Hematopoietic multipotent progenitor cell (in vitro differentiated cells): ENCODE results near the gene DCDC2B. TPM values are rescaled to one million over a fixed set of nuclear protein-coding genes. Genes with fewer than 3 reads are reported as not detected.
A peak's percentile ranks its signal among the peaks of the same experiment; 100 is the strongest.
"Not testable (repeated sequence)": the region's sequence is repeated elsewhere in the genome, so short reads cannot be mapped to it uniquely, and the experiment has no call there.

Experiments used
- DNase-seq, 3 donors: peaks; one replicate each; pipeline ENCODE4 v3.0.0-alpha.2; 2011 to 2015; ENCODE audit warnings: low read depth in 2 of 3, low spot score in 2 of 3
- total RNA-seq: library from RNA; depleted of rRNA; stranded (reverse); fragments of >200 nt; gene quantifications from one replicate; pipeline ENCODE4 v1.2.3, GENCODE V29; 2012

DCDC2B gene
- under 0.01 TPM for total RNA-seq

DNA sequence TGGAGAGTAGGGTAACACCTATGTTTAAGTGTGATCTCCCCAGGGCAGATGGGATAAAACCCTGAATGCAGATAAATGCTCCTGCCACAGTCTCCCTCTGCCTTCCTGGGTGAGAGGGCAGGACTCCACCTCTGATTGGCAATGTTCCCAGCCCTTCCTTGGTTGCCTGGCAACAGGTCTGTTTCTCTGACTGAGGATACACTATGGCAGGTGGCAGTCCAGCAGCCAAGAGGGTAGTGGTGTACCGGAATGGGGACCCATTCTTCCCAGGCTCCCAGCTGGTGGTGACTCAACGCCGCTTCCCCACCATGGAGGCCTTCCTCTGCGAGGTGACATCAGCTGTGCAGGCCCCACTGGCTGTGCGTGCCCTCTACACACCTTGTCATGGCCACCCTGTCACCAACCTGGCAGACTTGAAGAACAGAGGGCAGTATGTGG, at the start of gene DCDC2B:
Gene DCDC2B, plus strand, starts transcription at position 199 of the 438 bp plus-strand sequence. Its CDS starts 5 bp downstream, at position 204.
- no peak for DNase-seq

DNA sequence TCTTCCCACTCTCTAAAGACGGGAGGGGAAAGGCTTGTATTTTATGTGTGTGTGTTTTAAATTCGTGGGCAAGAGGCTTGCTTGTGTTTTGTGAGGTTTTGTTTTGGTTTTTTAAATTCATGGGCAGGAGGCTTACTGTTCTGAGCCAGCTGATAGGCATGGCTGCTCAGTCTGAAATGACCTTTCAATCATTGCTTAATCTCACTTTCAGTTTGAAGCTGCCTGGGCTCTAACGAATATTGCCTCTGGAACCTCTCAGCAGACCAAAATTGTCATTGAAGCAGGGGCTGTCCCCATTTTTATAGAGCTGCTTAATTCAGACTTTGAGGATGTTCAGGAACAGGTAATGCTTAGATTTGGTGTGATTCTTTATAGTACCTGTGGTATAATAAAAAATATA, 49.7 kb upstream of the DCDC2B start:
- no peak for DNase-seq

DNA sequence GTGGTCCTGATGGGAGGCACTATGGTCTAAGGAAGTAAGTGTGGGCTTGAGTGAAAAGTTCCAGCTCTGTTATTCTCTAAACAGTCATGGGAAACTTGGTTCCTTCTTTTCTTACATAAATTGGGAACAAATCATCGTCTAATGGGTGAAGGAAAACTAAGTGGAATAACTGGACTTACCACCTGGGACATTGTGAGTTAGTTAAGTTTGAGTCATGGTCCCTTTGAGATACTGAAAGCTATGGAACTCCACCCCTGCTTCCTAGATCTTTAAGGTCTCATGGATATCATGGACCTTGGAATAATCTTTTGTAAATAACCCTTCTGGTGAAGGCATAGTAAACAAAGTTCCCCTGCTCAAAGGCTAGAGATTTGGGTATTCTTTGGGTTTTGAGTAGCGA, 45.5 kb upstream of the DCDC2B start:
- no peak for DNase-seq

DNA sequence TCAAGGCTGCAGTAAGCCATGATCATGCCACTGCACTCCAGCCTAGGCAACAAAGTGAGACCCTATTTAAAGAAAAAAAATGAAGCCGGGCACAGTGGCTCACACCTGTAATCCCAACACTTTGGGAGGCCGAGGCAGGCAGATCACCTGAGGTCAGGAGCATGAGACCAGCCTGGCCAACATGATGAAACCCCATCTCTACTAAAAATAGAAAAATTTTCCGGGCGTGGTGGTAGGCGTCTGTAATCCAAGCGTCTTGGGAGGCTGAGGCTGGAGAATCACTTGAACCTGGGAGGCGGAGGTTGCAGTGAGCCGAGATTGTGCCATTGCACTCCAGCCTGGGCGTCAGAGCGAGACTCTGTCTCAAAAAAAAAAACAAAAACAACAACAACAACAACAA, 43.3 kb upstream of the DCDC2B start:
- not testable (repeated sequence) for DNase-seq

DNA sequence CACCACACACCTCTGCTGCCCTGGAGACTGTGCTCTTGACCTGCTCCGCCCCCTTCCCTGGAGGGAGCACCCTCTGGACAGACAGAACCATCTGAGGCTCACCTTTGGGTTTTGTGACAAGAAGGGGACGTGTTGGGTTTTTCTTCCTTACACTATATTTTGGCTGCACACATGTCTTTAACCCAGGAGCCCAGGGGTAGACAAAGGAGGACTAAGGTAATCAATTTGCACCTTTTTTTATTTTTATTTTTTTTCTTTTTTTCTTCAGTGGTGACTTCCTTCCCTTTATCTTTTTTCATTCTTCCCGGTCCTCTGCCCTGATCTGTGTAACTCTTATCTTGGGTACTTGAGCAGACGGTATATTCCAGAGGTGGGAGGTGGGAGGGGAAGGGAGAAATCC, 37.9 kb upstream of the DCDC2B start:
- DNase-seq = no peak

DNA sequence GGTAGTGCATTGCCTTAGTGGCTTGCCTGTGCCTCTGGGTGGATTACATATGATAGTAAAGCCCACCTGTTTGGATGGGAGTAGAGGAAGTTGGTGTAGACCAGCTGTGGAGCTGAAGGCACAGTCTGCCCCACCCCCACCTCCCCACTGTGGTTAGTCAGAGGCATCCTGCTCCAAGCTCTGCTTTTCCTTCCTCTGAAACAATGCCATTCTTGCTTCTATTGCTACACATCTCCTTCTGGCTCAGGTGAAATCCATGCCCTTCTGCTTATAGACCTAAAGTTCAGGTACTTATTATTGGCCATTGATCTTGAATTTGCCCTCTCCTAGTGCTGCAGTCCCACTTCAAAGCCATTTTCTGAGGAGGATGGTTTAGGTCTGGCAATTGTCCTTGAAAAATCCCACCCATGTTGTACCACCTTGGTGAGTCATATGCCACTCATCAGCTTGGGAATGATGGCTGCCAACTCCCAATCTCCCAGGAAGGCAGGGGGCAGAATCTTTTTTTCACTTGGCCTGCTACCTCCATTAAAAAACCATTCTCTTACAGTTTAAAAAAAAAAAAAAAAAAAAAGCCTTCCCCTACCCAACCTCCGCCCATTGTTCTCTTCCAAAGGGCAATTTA, 36.2 kb upstream of the DCDC2B start:
- DNase-seq = peak in 2 of 3 donors; percentile 26 to 55

DNA sequence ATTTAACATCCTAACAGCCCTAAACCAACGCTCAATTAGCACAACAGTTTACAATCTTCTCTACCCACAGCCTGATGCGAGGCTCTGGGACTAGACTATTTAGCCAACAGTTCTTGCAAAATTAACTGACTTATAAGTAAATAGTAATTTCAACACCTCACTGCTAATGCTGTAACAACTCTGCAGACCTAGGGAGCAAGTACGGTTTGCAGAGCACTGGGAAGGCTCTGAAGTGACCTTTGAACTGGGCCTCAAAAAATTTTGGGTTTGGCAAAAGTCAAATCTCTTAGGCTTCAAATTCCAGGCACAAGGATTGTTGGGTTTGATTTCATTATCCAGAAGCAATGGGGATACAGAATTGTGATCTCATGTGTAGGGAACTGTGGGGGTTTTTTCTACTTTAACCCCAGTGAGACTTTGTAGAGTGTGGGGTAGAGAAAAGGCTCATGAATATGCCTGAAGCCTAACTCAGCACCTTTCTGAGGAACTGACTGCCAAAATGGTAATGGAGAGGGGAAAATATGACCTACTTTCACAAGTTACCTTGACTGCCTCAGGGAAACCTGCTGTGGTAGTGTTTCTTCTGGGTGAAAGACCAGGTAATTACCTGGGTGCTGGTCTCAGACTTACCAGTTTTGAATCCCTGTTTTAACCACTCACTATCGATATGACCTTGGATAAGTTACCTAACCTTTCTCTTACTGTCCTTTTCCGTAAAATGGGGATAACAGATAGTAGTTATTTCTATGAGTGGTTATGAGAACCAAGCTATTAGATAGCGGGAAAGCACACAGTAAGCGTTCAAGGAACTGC, 30.3 kb upstream of the DCDC2B start:
- no peak for DNase-seq

DNA sequence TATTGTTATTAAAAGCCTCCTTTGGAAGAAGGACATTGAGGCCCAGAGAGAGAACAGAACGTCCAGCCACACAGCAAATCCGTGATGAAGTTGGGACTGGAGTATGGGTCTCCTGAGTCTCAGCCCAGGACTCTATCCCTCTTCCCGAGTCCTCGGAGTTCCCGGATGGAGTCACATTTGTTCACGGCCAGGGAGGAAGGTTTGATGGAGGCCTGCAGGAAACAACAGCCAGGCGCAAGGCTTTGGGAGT, 29.8 kb upstream of the DCDC2B start:
- no peak for DNase-seq

DNA sequence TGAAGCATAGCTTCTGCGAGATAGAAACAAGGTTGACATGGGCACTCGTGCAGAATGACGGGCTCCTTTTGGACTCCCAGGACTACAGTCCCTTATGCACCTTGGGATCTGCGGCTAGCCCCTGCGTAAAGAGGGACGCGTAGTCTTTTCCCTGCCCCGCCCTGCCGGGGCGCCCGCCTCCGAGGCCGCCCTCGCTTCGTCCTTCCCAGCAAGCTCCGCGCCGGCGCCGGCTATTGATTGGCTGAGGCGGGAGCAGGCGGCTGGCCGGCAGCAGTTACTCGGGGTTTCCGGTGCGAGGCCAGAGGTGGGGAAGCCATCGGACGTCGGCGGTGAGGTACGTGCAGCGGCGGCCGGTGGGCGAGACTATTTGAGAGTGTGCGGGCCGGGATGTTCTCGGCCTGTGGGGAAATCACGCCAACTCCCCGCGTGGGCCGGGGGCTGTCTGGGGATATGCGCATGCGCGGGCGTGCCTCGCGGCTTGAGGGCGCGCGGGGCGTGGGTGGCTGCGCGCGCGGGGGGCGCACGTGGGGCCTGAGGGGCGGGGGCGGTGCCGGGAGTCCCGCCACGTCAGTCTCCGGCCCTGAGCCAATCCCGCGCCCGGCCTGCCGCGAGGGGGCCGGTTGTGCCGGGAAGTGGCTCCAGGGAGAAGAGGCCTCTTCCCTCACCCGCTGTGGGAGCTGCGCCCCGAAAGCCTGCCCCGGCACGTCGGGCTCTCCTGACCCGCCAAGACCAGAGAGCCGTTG, 29.3 kb upstream of the DCDC2B start, which contains the start of gene TXLNA:
Gene TXLNA, plus strand, starts transcription at position 233 of the 743 bp plus-strand sequence. CDS start 671 bp downstream, outside the sequence.
- peak; percentile 80 to 86 (median 84) for DNase-seq

DNA sequence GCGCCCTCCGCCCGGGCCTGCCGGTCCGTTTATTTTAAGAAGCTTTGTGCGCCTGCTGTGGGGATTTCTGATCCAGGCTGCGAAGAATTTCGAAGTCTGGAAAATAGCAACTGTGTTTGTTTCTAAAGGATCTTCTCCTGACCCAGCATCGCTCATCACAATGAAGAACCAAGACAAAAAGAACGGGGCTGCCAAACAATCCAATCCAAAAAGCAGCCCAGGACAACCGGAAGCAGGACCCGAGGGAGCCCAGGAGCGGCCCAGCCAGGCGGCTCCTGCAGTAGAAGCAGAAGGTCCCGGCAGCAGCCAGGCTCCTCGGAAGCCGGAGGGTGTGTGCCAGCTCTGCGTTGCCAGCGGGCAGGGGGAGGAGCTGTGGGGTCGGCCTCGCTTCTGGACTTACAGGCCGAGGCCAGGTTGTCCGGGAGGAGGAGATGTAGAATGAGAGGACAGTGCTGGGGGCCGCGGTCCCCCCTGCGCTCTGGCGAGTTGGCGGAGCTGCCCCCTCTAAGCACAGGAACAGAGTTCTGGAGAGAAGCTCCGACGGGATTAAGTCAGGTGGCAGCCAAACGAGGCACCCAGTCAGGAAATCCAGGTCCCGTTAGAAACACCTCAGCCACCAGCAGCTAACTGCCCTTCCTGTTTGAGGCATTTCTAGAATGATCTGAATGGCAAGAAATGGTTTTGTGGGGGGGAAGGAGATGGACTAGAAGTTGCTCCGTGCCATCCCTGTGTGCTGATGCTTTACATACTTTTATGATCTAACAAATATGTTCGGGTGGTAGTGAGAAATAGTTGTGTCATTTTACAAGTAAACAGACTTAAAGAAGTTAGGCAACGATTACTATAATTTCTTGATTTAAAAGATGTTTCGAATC, 28.5 kb upstream of the DCDC2B start:
- DNase-seq = peak in 1 of 3 donors; percentile 24

DNA sequence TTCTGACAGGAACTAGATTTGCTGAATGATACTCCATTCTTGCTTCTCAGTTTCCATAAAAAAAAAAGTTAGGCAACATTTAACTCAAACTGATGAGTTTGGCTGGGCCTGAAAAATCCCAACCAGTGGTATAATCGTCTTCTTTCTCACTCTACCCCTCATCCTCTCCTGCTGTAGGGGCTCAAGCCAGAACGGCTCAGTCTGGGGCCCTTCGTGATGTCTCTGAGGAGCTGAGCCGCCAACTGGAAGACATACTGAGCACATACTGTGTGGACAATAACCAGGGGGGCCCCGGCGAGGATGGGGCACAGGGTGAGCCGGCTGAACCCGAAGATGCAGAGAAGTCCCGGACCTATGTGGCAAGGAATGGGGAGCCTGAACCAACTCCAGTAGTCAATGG, 27.8 kb upstream of the DCDC2B start:
- no peak for DNase-seq

DNA sequence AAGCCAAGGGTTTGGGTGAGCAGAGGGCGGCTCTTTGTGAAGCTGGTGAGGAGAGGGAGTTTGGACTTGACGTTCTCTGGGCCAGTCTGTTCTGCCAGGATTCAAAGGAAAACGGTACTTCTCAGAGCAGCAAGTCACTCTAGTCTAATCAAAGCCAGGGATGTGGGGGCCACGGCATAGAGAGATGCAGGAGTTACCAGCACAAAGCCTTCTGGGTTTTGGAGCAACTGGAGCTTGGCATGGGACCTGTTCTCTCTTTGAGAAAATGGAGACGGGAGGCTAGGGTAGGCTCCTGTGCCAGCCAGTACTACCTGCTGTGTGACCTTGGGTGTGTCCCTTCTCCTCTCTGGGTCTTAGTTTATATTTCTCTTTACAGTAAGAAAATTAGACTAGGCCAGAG, 27.3 kb upstream of the DCDC2B start:
- no peak for DNase-seq

DNA sequence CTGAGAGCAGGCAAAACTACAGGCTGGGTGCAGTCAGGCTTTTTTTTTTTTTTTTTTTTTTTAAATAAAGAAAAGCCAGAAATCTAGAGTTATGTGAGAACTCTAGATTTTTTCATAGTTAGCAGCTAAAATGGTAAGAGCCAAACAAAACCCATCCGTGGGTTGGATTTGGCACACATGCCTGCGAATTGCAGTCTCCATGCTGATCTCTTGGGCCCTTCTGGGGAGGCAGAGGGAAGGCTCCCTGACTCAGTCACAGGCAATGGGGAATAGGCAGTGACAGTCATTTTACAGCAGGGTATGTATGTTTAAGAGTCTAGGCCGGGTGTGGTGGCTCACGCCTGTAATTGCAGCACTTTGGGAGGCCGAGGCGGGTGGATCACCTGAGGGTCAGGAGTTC, 26.8 kb upstream of the DCDC2B start:
- DNase-seq = no peak

DNA sequence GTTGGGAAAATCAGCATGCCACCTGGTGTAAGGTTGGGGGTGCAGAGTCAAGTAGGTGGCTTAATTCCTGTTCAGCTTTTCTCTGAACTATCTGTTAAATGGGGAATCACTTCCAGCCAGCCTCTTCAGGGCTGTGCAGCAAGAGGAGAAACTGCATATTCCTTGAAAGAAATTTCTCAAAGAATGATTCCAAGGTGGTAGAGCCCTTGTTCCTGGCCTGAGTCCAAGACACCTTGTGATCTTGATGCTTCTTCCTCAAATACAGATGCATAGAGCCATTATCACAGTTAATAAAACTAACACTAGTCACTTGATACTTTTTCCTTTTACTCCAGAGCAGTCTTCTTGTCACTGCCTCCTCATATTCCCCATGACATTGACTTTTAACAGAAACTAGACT, 24.2 kb upstream of the DCDC2B start:
- peak in 1 of 3 donors; percentile 24 for DNase-seq

DNA sequence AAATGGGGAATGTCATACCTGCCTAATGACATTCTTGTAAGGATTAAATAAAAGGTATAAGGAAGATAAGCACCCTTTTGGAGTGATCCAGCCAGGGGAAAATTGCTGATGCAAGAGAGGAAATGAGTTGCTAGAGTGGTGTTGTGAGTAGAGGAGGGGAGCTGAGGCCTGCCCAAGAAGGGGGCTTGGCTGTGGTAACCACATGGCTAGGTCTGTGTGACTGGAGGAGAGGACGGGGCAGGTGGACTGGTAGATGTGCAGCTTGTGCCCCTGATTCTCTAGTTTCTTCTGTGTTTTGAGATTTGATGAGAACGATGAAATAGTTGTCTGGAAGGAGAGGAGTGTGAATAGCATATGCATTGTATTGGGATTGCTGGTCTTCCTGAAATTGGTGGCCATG, 22.8 kb upstream of the DCDC2B start:
- DNase-seq = no peak

DNA sequence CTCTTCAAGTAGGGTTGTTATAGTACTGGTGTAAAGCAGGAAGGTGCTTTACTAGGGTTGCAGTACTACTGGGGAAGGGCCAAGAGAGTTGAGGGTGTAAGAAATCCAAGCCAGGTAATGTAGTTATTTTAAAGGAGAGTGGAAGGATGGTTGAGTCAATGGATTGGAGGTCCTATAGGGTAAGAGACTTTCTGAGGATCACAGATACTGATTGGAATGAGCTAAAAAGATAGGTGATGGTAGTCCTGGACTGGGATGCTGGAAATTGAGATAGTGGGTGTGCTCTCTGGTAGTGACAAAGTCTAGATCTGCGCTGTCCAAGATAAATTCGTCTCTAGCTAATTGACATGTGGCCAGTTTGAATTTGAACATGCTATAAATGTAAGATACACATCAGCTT, 22.4 kb upstream of the DCDC2B start:
- no peak for DNase-seq

DNA sequence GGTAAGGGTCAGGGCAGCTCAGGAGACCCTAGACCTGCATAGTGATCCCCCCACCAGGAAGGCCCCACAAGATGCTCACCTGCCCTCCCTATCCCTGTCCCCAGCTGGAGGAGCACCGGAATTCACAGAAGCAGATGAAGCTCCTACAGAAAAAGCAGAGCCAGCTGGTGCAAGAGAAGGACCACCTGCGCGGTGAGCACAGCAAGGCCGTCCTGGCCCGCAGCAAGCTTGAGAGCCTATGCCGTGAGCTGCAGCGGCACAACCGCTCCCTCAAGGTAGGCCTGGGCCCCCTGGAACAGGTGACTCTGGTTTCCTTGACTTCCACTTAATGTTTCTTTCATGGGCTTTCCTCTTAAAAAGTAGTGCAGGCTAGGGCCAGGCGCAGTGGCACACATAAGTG, 21.0 kb upstream of the DCDC2B start:
- DNase-seq = no peak

DNA sequence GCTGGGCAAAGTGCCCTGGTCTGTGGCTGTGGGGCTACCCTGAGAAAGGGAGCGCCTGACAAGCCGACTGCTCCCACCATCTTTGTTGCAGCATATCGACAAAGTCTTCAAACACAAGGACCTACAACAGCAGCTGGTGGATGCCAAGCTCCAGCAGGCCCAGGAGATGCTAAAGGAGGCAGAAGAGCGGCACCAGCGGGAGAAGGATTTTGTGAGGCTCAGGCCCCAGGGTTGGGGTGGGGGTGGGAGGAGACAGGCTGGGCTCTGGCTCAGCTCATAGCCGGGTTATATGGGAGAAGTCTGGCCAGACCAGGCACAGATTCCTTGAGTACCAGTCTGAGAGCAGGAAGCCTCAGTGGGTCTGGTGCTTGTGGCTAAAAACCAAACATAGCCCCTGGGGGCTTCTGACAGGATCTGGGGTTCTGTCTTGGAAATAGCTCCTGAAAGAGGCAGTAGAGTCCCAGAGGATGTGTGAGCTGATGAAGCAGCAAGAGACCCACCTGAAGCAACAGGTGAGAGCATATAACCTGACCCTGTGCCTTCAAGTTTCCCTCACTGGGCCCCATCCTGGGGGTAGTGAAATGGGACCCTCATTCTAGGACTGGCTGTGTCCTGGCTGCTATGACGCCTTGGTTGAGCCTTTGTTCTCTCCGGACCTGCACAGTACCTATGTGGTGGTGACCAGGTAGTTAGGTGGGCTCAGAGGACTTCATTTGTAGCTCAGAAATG, 16.5 kb upstream of the DCDC2B start:
- no peak for DNase-seq

DNA sequence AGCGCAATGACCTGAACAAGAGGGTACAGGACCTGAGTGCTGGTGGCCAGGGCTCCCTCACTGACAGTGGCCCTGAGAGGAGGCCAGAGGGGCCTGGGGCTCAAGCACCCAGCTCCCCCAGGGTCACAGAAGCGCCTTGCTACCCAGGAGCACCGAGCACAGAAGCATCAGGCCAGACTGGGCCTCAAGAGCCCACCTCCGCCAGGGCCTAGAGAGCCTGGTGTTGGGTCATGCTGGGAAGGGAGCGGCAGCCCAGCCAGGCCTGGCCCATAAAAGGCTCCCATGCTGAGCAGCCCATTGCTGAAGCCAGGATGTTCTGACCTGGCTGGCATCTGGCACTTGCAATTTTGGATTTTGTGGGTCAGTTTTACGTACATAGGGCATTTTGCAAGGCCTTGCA, 13.9 kb upstream of the DCDC2B start:
- no peak for DNase-seq

DNA sequence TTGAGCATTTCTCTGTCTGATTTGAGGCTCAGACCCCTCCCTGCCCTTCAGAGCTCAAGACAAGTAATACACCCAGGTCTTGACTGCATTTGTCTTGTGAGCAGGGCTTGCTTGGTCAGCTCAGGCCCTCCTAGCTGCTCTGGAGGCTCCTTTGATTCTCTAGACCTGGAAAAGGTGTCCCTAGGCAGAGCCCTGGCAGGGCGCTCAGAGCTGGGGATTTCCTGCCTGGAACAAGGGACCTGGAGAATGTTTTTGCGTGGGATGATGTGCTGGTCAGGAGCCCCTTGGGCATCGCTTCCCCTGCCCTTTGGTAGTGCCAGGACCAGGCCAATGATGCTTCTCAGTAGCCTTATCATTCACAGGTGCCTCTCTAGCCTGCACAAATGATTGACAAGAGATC, 13.4 kb upstream of the DCDC2B start:
- no peak for DNase-seq
